HCT116 (cell line): ENCODE measurements around the gene DNAJB8.

Experiments
- CEBPB ChIP-seq: IDR thresholded peaks from 2 replicates; pipeline ENCODE4 v1.6.1; 2012; ENCODE audit warnings: low read depth
- EZH2 ChIP-seq: fragments of 200-600 bp; sonication (generic); IDR thresholded peaks from 2 replicates; pipeline ENCODE4 v1.6.1; 2017; ENCODE audit warnings: antibody characterized with exemption, mixed run types
- EZH2phosphoT487 ChIP-seq: fragments of 200-600 bp; IDR thresholded peaks from 2 replicates; pipeline ENCODE4 v1.6.1; 2018; ENCODE audit warnings: antibody characterized with exemption, borderline replicate concordance
- POLR2A ChIP-seq: IDR thresholded peaks from 2 replicates; pipeline ENCODE4 v1.7.0; 2011; ENCODE audit warnings: borderline replicate concordance; ENCODE audit not compliant: insufficient read depth, insufficient read length; ENCODE audit errors: extremely low read depth
- SRF ChIP-seq: IDR thresholded peaks from 2 replicates; pipeline ENCODE4 v1.6.1; 2012; ENCODE audit warnings: low read depth
- ZNF274 ChIP-seq: fragments of 200-500 bp; sonication (Bioruptor generic); IDR thresholded peaks from 2 replicates; pipeline ENCODE4 v1.6.1; 2014; ENCODE audit warnings: mild to moderate bottlenecking, low read depth, low read length, inconsistent platforms
- TF ChIP-seq, protein P1 (sequence below), 3 experiments: fragments of 200-600 bp in 1 of 3; sonication (generic) in 1 of 3; IDR thresholded peaks in 2 of 3; conservative IDR thresholded peaks in 1 of 3; 2 replicates each; pipeline ENCODE4 v1.5.1; 2012 to 2017; ENCODE audit warnings: low read depth in 2 of 3, low read length in 2 of 3, antibody characterized with exemption in 1 of 3, borderline replicate concordance in 1 of 3, control low read depth in 1 of 3, mild to moderate bottlenecking in 1 of 3, mixed read lengths in 1 of 3, mixed run types in 1 of 3, moderate library complexity in 1 of 3; ENCODE audit not compliant: insufficient read depth in 1 of 3
- TF ChIP-seq, protein P2 (sequence below): IDR thresholded peaks from 2 replicates; pipeline ENCODE4 v1.6.1; 2012; ENCODE audit warnings: low read depth
- TF ChIP-seq, protein P3 (sequence below): IDR thresholded peaks from 2 replicates; pipeline ENCODE4 v1.6.1; 2012

DNA sequence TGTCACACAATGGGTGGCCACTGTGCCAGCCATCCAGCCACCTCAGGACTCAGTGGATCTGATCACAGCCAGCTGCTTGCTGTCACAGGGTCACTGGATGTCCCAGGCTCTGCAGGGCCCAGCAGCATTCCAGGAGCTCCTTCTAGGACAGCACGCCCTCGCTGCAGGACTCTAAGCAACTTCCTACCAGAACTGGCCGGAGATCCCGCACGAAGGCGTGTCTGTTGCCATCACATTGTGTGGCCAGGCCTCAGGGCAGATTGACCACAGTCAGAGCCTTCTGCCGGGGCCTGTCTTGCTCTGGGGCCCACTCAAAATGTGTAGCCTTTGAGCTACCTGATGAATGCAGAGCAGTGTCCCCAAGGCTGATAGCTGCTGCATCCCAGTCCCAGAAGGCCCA, 24.6 kb downstream of the DNAJB8 start:
- TF ChIP-seq, protein P1, sequence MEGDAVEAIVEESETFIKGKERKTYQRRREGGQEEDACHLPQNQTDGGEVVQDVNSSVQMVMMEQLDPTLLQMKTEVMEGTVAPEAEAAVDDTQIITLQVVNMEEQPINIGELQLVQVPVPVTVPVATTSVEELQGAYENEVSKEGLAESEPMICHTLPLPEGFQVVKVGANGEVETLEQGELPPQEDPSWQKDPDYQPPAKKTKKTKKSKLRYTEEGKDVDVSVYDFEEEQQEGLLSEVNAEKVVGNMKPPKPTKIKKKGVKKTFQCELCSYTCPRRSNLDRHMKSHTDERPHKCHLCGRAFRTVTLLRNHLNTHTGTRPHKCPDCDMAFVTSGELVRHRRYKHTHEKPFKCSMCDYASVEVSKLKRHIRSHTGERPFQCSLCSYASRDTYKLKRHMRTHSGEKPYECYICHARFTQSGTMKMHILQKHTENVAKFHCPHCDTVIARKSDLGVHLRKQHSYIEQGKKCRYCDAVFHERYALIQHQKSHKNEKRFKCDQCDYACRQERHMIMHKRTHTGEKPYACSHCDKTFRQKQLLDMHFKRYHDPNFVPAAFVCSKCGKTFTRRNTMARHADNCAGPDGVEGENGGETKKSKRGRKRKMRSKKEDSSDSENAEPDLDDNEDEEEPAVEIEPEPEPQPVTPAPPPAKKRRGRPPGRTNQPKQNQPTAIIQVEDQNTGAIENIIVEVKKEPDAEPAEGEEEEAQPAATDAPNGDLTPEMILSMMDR (IDR thresholded peaks at IDR 0.05 in 2 of 3, conservative IDR thresholded peaks at IDR 0.05 in 1 of 3; ENCODE audit: borderline replicate concordance in 1 of 3, insufficient read depth in 1 of 3, low read depth in 2 of 3, low read length in 2 of 3), result no peak
- TF ChIP-seq EZH2phosphoT487, result no peak
- TF ChIP-seq, protein P2, sequence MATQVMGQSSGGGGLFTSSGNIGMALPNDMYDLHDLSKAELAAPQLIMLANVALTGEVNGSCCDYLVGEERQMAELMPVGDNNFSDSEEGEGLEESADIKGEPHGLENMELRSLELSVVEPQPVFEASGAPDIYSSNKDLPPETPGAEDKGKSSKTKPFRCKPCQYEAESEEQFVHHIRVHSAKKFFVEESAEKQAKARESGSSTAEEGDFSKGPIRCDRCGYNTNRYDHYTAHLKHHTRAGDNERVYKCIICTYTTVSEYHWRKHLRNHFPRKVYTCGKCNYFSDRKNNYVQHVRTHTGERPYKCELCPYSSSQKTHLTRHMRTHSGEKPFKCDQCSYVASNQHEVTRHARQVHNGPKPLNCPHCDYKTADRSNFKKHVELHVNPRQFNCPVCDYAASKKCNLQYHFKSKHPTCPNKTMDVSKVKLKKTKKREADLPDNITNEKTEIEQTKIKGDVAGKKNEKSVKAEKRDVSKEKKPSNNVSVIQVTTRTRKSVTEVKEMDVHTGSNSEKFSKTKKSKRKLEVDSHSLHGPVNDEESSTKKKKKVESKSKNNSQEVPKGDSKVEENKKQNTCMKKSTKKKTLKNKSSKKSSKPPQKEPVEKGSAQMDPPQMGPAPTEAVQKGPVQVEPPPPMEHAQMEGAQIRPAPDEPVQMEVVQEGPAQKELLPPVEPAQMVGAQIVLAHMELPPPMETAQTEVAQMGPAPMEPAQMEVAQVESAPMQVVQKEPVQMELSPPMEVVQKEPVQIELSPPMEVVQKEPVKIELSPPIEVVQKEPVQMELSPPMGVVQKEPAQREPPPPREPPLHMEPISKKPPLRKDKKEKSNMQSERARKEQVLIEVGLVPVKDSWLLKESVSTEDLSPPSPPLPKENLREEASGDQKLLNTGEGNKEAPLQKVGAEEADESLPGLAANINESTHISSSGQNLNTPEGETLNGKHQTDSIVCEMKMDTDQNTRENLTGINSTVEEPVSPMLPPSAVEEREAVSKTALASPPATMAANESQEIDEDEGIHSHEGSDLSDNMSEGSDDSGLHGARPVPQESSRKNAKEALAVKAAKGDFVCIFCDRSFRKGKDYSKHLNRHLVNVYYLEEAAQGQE, result no peak
- TF ChIP-seq ZNF274, result no peak
- TF ChIP-seq, protein P3, sequence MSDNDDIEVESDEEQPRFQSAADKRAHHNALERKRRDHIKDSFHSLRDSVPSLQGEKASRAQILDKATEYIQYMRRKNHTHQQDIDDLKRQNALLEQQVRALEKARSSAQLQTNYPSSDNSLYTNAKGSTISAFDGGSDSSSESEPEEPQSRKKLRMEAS, result no peak
- TF ChIP-seq CEBPB, result no peak
- no peak for TF ChIP-seq SRF
- TF ChIP-seq EZH2, result no peak
- TF ChIP-seq POLR2A, result no peak
